Stimulated activated CD4-positive, alpha-beta T cell treated with anti-CD3 and anti-CD28 coated beads, TNF-alpha, amount 100 ng/mL, for 48 hours (primary cell): ENCODE results near the gene ABCB1.

ENCODE experiments used
- DNase-seq, 3 donors: peaks; one replicate each; pipeline ENCODE4 v3.0.0-alpha.2; 2020; ENCODE audit warnings: low read depth in 3 of 3

Gene ABCB1

DNA sequence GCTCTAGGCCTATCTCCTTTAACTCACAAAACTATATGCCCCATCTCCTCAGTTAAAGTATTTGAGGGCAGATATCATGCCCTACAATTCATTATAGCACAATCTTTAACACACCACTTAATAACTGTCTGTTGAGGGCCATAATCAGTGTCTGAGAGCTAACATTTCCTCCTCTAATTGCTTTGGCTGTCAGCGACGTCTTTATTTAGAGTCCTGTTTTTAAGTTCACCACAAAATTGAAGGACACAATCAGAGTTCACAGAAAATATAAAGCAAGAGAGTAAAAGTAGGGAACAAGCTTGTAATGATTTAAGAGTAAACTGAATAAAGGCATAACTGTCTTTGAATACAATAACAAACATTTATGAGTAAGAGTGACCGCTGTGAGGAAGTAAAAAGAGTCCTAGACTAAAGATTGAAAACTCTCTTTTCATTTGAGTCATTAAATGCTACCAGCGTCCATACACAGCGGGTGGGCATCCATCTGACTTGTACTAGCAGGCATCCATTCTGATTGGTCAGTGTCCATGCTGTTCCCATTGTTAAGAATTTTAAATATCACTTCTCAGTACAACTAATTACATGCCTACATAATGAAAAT is 86.8 kb downstream of the ABCB1 start:
- no peak for DNase-seq

- DNase-seq, result no peak
Measured at GRCh38 chr7:87512906-87513305, 87.8 kb downstream of the ABCB1 start.

DNA sequence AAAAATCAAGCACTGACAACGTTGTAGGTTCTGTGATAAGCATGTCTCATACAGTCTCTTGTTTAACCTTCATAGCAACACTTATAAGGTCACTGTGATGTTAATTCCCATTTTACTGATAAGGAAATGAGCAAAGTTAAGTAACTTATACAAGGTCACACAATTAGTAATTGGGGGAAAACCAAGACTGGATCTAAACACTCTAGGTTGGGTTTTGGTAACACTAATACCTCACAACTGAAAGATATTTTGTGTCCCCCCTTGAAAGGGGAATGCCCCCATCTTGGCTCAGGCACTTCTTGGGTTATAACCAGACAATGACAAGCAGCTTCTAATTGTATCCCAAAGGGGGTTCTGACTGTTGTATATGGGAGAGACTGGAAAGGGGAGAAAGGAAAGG is 89.2 kb downstream of the ABCB1 start:
- no peak for DNase-seq

DNA sequence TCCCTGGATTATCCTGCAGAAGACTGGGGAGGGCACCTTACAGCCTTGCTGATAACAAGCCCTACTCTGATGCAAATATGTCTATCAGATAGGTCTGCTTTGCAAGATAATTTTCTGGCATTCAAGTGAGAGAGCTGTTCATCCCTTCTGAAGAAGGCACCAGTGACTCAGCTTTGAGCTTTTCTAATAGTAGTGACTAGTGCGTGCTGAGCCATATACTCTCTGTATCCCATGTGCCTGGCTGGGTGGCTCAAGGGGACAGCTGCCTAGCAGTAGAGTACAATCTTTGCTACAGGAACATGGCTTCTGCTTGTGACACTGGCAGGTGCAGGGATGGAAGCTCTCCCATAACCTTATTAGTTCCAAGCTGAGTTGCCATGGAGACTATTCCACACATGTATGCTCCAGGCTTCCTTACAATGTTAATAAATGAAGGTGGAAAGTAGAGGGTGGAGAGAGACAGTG is 90.2 kb downstream of the ABCB1 start:
- DNase-seq, result no peak

- DNase-seq, result no peak
Measured at GRCh38 chr7:87507446-87507845, 93.2 kb downstream of the ABCB1 start.

DNA sequence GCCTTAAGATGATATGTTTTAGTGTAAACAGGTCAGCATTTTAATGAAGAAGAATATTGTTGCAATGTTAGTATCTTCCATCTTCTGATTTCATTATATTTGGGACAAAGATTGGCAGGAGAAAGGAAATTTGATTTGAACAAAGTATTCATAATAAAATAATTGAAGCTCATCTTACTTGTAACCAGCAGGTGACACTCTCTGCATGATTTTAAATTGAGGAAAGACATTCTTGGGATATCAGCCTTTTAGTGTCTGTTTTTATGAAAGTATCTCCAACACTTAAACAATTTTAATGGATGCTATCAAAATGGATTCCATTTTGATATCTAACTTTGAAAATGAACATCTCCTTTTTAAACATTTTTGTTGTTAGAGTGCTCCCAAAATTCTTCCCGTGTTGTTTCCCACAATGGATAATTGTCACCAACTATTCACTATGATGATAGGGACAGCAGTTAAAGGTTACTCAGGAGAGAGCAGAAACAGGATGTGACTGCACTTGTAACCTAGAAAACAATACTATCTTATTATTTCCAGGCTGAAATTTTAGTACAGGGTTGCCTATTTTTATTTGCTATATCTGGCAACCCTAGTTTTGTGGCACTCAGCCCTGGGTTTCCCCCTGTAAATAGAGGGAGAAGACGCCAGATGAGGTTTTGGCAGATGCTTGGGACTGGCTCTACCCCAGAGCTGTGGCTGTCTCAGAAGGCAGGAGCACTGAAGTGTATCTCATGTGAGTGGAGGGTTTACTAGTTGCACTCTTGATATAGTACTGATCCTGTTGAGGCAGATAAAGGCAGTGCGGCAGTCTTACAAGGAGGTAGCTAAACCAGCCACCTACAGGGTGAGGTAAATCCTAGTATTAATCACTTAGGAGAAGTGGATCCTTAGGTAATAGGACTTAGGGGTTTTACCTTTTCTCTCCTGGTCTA is 94.2 kb downstream of the ABCB1 start:
- DNase-seq, result no peak

- DNase-seq, result no peak
Measured at GRCh38 chr7:87505557-87506245, 95.0 kb downstream of the ABCB1 start.

DNA sequence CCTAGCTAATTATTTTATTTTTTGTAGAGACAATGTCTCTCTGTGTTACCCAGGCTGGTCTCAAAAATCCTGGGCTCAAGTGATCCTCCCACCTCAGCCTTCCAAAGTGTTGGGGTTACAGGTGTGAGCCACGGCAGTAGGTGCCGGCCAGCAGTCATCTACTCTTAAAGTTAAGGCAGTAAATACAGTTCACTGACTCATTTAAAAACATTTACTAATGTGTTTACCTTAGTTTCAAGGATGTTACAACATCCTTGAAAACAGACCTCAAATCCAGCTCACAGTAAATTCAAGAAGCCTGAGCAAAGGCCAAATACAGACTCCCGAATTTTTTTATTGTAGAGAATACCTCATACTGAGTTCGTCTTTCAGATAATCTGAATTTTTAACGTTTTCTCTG is 95.6 kb downstream of the ABCB1 start:
- DNase-seq, result no peak

- no peak for DNase-seq
Measured at GRCh38 chr7:87499494-87499893, 101.2 kb downstream of the ABCB1 start.

DNA sequence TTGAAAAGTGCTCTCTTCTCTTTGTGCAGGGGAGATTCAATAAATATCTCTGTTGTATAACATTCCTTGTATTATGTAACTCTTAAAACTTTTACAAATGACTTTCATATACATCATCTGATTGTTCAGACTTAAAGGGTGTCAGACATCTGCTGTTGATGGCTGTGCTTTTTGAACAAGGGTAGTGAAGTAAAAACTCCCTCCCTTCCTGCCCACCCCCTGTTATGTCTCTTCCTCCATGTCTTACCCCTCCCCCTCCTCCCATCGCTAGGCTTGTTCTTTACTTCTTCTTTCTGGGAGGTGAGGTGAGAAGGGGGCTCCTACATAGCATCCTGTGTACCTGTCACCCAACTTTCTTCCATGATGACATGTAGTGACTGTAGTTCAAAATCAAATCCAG is 101.8 kb downstream of the ABCB1 start:
- no peak for DNase-seq

DNA sequence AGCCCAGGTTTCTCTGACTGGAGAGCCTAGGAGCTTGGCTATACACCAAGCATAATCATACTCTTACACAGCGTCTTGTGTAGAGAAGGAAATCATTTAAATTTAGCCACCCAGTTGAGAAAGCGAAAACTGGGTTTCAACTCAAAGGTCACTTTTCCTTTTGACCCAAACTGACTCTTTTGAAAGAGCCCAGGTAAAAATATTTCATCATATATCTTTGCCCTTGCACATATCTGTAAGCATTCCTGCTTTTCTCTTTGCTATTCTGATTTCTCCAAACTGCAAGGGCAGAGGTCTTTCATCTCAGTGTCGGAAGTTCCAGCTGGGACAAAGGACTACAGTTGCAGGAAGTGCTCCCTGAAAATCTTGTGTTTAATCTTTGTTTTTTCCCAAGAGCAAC is 103.2 kb downstream of the ABCB1 start:
- no peak for DNase-seq

- no peak for DNase-seq
Measured at GRCh38 chr7:87495366-87495765, 105.3 kb downstream of the ABCB1 start.

DNA sequence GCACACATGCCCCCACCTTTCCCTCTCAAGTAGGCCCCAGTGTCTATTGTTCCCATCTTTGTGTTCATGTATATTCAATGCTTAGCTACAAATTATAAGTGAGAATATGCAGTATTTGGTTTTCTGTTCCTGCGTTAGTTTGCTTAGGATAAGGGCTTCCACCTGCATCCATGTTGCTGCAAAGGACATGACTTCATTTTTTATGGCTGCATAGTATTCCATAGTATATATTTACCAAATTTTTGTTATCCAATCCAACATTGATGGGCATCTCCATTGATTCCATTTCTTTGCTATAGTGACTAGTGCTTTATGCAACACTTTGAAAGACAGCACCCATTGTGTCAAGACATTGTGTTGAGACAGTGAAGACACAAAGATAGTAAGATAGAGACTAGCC is 106.2 kb downstream of the ABCB1 start:
- DNase-seq, result no peak

- no peak for DNase-seq
Measured at GRCh38 chr7:87483131-87483530, 117.6 kb downstream of the ABCB1 start.

DNA sequence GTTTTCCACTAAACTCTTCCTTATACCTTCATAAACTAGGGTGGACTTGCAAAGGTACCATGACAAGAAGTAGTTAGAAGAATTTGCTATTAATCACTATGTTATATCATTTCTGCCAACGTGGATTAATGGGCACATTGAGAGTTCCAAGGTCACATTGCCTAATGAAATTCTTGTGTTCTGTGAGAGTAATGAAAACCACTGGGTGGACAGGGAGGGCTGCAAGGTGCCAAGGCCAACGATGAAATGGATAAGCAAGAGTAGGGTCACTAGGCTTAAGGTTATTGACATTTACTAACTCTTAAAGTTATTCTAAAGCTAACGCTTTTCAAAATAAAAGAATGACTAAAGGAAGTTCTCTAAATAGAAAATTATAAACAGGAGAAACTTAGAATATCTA is 118.6 kb downstream of the ABCB1 start:
- no peak for DNase-seq

- DNase-seq, result no peak
Measured at GRCh38 chr7:87480386-87480785, 120.3 kb downstream of the ABCB1 start.

- DNase-seq, result no peak
Measured at GRCh38 chr7:87479951-87480350, 120.7 kb downstream of the ABCB1 start.

DNA sequence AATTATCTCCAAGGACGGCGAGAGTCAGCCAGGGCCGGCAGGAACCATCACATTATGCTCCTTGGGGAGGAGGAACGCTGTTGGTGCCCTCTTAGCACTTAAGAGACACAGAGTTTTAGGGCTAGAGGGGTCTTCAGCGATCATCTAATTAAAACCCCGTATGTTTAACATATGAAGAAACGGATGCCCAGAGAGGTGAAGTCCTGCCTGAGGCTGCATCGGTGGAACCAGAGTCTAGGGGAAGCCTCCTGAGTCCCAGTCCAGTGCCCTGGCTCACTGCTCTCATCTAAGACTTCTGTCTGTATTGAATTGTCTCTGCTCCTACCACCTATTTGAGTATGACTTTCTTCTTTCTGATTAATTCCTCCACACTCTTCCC is 124.5 kb downstream of the ABCB1 start:
- DNase-seq, result no peak

- no peak for DNase-seq
Measured at GRCh38 chr7:87475359-87476178, 125.1 kb downstream of the ABCB1 start, which contains the start of gene ABCB4. ABCB4 (minus strand) TSS chr7:87475680; CDS start chr7:87475465, 215 bp downstream.

- no peak for DNase-seq
Measured at GRCh38 chr7:87474533-87475358, 125.9 kb downstream of the ABCB1 start.

GRCh38 chr7:87473986-87474385 is 126.7 kb downstream of the ABCB1 start:
- no peak for DNase-seq
